ENCODE results near the gene CDCA3. TPM values are rescaled to one million over a fixed set of nuclear protein-coding genes. Genes with fewer than 3 reads are reported as not detected.

CDCA3 gene
- total RNA-seq, 1 donor from 2014 or later, result 36.1 TPM

- H3K27ac Mint-ChIP-seq, result no peak overlapping the region
- no peak for DNase-seq (ENCODE audit: low spot score, unreplicated experiment)
- TF ChIP-seq, protein P1, sequence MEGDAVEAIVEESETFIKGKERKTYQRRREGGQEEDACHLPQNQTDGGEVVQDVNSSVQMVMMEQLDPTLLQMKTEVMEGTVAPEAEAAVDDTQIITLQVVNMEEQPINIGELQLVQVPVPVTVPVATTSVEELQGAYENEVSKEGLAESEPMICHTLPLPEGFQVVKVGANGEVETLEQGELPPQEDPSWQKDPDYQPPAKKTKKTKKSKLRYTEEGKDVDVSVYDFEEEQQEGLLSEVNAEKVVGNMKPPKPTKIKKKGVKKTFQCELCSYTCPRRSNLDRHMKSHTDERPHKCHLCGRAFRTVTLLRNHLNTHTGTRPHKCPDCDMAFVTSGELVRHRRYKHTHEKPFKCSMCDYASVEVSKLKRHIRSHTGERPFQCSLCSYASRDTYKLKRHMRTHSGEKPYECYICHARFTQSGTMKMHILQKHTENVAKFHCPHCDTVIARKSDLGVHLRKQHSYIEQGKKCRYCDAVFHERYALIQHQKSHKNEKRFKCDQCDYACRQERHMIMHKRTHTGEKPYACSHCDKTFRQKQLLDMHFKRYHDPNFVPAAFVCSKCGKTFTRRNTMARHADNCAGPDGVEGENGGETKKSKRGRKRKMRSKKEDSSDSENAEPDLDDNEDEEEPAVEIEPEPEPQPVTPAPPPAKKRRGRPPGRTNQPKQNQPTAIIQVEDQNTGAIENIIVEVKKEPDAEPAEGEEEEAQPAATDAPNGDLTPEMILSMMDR (IDR thresholded peaks at IDR 0.05; ENCODE audit: unreplicated experiment), result no peak
- peaks cover 10% of the 10 kb centered on the region for H3K4me1 Mint-ChIP-seq (ENCODE audit: low read depth)
- no peak overlapping the region for H3K4me3 Mint-ChIP-seq (ENCODE audit: low read depth)
- H3K27me3 Mint-ChIP-seq, result peaks cover 10% of the 10 kb centered on the region
- H3K36me3 Mint-ChIP-seq (ENCODE audit: insufficient read depth), result peaks cover 40% of the 10 kb centered on the region
- no peaks in the 10 kb centered on the region for H3K9me3 Mint-ChIP-seq (ENCODE audit: low read depth)
These were observed 12.7 kb upstream of the CDCA3 start for GRCh38 chr12:6863586-6864321.

- Mint-ChIP-seq H3K4me1 (ENCODE audit: low read depth) (peaks cover 2% of the 10 kb centered on the region), H3K4me3 (ENCODE audit: low read depth) (no peak overlapping the region), H3K27ac (no peak overlapping the region), H3K36me3 (ENCODE audit: insufficient read depth) (peaks cover 42% of the 10 kb centered on the region), H3K9me3 (ENCODE audit: low read depth) (no peaks in the 10 kb centered on the region), H3K27me3 (peaks cover 10% of the 10 kb centered on the region)
- no peak for DNase-seq (ENCODE audit: low spot score, unreplicated experiment)
- TF ChIP-seq, protein P1 (IDR thresholded peaks at IDR 0.05; ENCODE audit: unreplicated experiment), result no peak
These were observed 11.9 kb upstream of the CDCA3 start for GRCh38 chr12:6863033-6863432.

- TF ChIP-seq, protein P1 (IDR thresholded peaks at IDR 0.05; ENCODE audit: unreplicated experiment), result no peak
- H3K9me3 Mint-ChIP-seq (ENCODE audit: low read depth), result no peaks in the 10 kb centered on the region
- H3K36me3 Mint-ChIP-seq (ENCODE audit: insufficient read depth), result peaks cover 50% of the 10 kb centered on the region
These were observed 10.3 kb upstream of the CDCA3 start for GRCh38 chr12:6861391-6861790.

DNA sequence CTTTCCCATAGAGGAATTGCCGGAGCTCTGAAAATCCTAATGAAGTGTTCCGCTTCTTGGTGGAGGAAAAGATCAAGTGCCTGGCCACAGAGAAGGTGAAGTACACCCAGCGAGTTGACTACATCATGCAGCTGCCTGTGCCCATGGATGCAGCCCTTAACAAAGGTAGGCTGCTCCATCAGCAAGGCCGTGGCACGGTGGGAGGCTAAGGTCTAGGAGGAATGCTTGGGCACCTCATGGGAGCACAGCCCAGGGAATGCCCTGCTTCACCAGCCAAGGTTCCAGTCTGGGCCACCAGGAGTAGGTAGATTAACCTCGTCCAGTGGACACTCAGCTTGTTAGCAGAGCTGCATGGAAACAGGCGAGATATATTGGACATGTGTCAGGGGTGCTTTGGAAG lies 9.9 kb upstream of the CDCA3 start:
- Mint-ChIP-seq H3K9me3 (ENCODE audit: low read depth) (no peaks in the 10 kb centered on the region), H3K4me1 (ENCODE audit: low read depth) (no peaks in the 10 kb centered on the region), H3K27ac (peak overlapping the region; percentile 9), H3K27me3 (peaks cover 6% of the 10 kb centered on the region), H3K36me3 (ENCODE audit: insufficient read depth) (peaks cover 48% of the 10 kb centered on the region), H3K4me3 (ENCODE audit: low read depth) (no peak overlapping the region)
- no peak for DNase-seq (ENCODE audit: low spot score, unreplicated experiment)
- TF ChIP-seq, protein P1 (IDR thresholded peaks at IDR 0.05; ENCODE audit: unreplicated experiment), result no peak

More at GRCh38 chr12:6861391-6861790, 10.3 kb upstream of the CDCA3 start:
- Mint-ChIP-seq H3K27ac (no peak overlapping the region), H3K27me3 (peaks cover 7% of the 10 kb centered on the region), H3K4me3 (ENCODE audit: low read depth) (no peak overlapping the region), H3K4me1 (ENCODE audit: low read depth) (no peaks in the 10 kb centered on the region)
- DNase-seq (ENCODE audit: low spot score, unreplicated experiment), result no peak

- no peaks in the 10 kb centered on the region for H3K4me1 Mint-ChIP-seq (ENCODE audit: low read depth)
- TF ChIP-seq, protein P1 (IDR thresholded peaks at IDR 0.05; ENCODE audit: unreplicated experiment), result no peak
- no peak overlapping the region for H3K27ac Mint-ChIP-seq
- no peaks in the 10 kb centered on the region for H3K9me3 Mint-ChIP-seq (ENCODE audit: low read depth)
- H3K27me3 Mint-ChIP-seq, result no peaks in the 10 kb centered on the region
- H3K36me3 Mint-ChIP-seq (ENCODE audit: insufficient read depth), result peaks cover 46% of the 10 kb centered on the region
- DNase-seq (ENCODE audit: low spot score, unreplicated experiment), result no peak
- H3K4me3 Mint-ChIP-seq (ENCODE audit: low read depth), result no peak overlapping the region
These were observed 9.0 kb upstream of the CDCA3 start for GRCh38 chr12:6860116-6860515.
